SU-DHL-6 (cell line): ENCODE measurements around the gene CLCN4.

Source experiments
- H2AFZ ChIP-seq: fragments of 200-600 bp; sonication (generic); 2 replicates; pipeline ENCODE4 v1.6.1; 2014; ENCODE audit warnings: low read depth, mild to moderate bottlenecking, moderate library complexity, mixed read lengths, antibody characterized with exemption, low read length; ENCODE audit not compliant: severe bottlenecking
- H3F3A ChIP-seq: fragments of 200-600 bp; shearing (Covaris generic); 2 replicates; pipeline ENCODE4 v1.6.0; 2016; ENCODE audit warnings: antibody characterized with exemption, mild to moderate bottlenecking; ENCODE audit not compliant: insufficient read depth
- H3K27ac ChIP-seq: fragments of 200-600 bp; sonication (generic); 2 replicates; pipeline ENCODE4 v1.5.1; 2016; ENCODE audit warnings: low read depth, mild to moderate bottlenecking, low read length, moderate library complexity, mixed read lengths
- H3K27me3 ChIP-seq: fragments of 200-600 bp; sonication (generic), shearing (Covaris generic); 2 replicates; pipeline ENCODE4 v1.6.0; 2014; ENCODE audit warnings: mild to moderate bottlenecking, low read length
- H3K36me3 ChIP-seq: fragments of 200-600 bp; sonication (generic); 2 replicates; pipeline ENCODE4 v1.6.1; 2014; ENCODE audit warnings: mild to moderate bottlenecking, low read length, mixed read lengths
- H3K4me2 ChIP-seq: fragments of 300-600, 200-600 bp; shearing (Covaris generic), sonication (generic); 2 replicates; pipeline ENCODE4 v1.6.0; 2014; ENCODE audit warnings: low read length, low read depth, mild to moderate bottlenecking; ENCODE audit not compliant: poor library complexity, severe bottlenecking
- H3K4me3 ChIP-seq: fragments of 200-600 bp; sonication (generic); 2 replicates; pipeline ENCODE4 v1.5.1; 2014; ENCODE audit warnings: antibody characterized with exemption, low read length, mild to moderate bottlenecking, mixed read lengths; ENCODE audit not compliant: insufficient read depth, poor library complexity, severe bottlenecking
- H3K79me2 ChIP-seq: fragments of 200-600 bp; sonication (generic); 2 replicates; pipeline ENCODE4 v1.6.1; 2014; ENCODE audit warnings: mild to moderate bottlenecking, low read length, moderate library complexity; ENCODE audit not compliant: insufficient read depth
- H3K9ac ChIP-seq: fragments of 200-600 bp; sonication (generic); 2 replicates; pipeline ENCODE4 v1.7.0; 2014; ENCODE audit warnings: mild to moderate bottlenecking, low read length
- H3K9me2 ChIP-seq: fragments of 200-600 bp; sonication (generic); replicated peaks from 2 replicates; pipeline ENCODE4 v1.6.1; 2014; ENCODE audit warnings: low read length; ENCODE audit not compliant: insufficient read depth
- H3K9me3 ChIP-seq: fragments of 200-600 bp; sonication (generic); 2 replicates; pipeline ENCODE4 v1.6.1; 2014; ENCODE audit warnings: low read length, mixed read lengths; ENCODE audit not compliant: insufficient read depth
- H4K20me1 ChIP-seq: fragments of 200-600 bp; sonication (generic); 2 replicates; pipeline ENCODE4 v1.6.1; 2014; ENCODE audit warnings: low read depth, mild to moderate bottlenecking, antibody characterized with exemption, low read length, moderate library complexity, mixed read lengths
- CTCF ChIP-seq: fragments of 200-600 bp; sonication (generic); IDR thresholded peaks from one replicate; pipeline ENCODE4 v1.5.1; 2017; ENCODE audit warnings: antibody characterized with exemption, mild to moderate bottlenecking, low read length, moderate library complexity; ENCODE audit not compliant: insufficient read depth, poor library complexity, severe bottlenecking
- EZH2phosphoT487 ChIP-seq: fragments of 200-600 bp; sonication (generic), shearing (Covaris generic); conservative IDR thresholded peaks from 2 replicates; pipeline ENCODE4 v1.6.1; 2018; ENCODE audit warnings: mild to moderate bottlenecking, antibody characterized with exemption, low read length, moderate library complexity, mixed read lengths

Gene CLCN4

GRCh38 chrX:10186355-10186754 lies 29.6 kb downstream of the CLCN4 start:
- no peaks in the 10 kb centered on the region for H3K79me2 ChIP-seq
- H3K9me3 ChIP-seq: no peaks in the 10 kb centered on the region
- no peak for TF ChIP-seq EZH2phosphoT487
- TF ChIP-seq CTCF: no peak
- no peaks in the 10 kb centered on the region for H3K9me2 ChIP-seq
- no peak overlapping the region for H3K27ac ChIP-seq
- no peak overlapping the region for H2AFZ ChIP-seq
- no peak overlapping the region for H3K4me2 ChIP-seq
- no peak overlapping the region for H3K9ac ChIP-seq
- no peak overlapping the region for H3K4me3 ChIP-seq
- H3K36me3 ChIP-seq: no peaks in the 10 kb centered on the region
- H3F3A ChIP-seq: no peaks in the 10 kb centered on the region
- H3K27me3 ChIP-seq: no peaks in the 10 kb centered on the region
- no peaks in the 10 kb centered on the region for H4K20me1 ChIP-seq

DNA sequence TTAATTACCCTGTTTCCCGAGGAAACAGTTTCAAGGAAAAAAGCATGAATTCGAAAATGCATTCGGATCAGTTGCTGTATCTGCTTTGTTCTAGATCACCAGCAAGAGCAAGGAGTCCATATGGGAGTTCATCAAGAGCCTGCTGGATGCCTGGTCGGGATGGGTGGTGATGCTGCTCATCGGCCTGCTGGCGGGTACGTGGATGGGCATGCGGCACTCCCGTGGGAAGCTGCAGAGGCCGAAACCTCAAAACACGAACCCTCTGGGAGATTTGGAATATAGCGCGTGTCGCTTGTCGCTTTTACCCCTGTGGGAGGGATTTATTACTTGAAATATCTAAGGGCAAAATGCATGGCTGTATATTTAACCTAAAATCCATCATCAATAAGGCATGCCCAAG lies 30.6 kb downstream of the CLCN4 start:
- Histone ChIP-seq H3K27me3 (no peaks in the 10 kb centered on the region), H3K27ac (no peak overlapping the region), H3K4me2 (no peak overlapping the region), H4K20me1 (no peaks in the 10 kb centered on the region), H3F3A (no peaks in the 10 kb centered on the region), H3K79me2 (no peaks in the 10 kb centered on the region), H3K36me3 (no peaks in the 10 kb centered on the region), H3K9me3 (no peaks in the 10 kb centered on the region), H3K9ac (no peak overlapping the region), H2AFZ (no peak overlapping the region), H3K9me2 (no peaks in the 10 kb centered on the region), H3K4me3 (no peak overlapping the region)
- TF ChIP-seq EZH2phosphoT487: no peak
- TF ChIP-seq CTCF: no peak

- Histone ChIP-seq H3K9ac (no peak overlapping the region), H3K79me2 (no peaks in the 10 kb centered on the region), H3K9me2 (no peaks in the 10 kb centered on the region), H3K4me2 (no peak overlapping the region), H3K9me3 (no peaks in the 10 kb centered on the region), H3K36me3 (no peaks in the 10 kb centered on the region), H2AFZ (no peak overlapping the region), H3F3A (no peaks in the 10 kb centered on the region), H3K4me3 (no peak overlapping the region), H3K27ac (no peak overlapping the region), H3K27me3 (no peaks in the 10 kb centered on the region), H4K20me1 (no peaks in the 10 kb centered on the region)
- TF ChIP-seq EZH2phosphoT487 (no peak), CTCF (peak; percentile 56)
These were observed 32.8 kb downstream of the CLCN4 start for GRCh38 chrX:10189317-10190268.
